DND-41 (cell line): ENCODE measurements around the gene SIGMAR1.

Source experiments
- ATAC-seq: fragments of 200-7000 bp; cut with Tn5 transposase; 3 replicates; pipeline ENCODE4 v1.9.1; 2021; ENCODE audit warnings: low read depth; ENCODE audit not compliant: insufficient read depth
- DNase-seq: peaks from one replicate; pipeline ENCODE4 v3.0.0-alpha.2; 2020
- H2AFZ ChIP-seq: 2 replicates; pipeline ENCODE4 v1.6.0; 2012; ENCODE audit warnings: low read depth, low read length
- H3K27ac ChIP-seq: 2 replicates; pipeline ENCODE4 v1.5.1; 2012; ENCODE audit warnings: low read length, inconsistent platforms
- H3K27me3 ChIP-seq: fragments of 200-600 bp; sonication (generic); 2 replicates; pipeline ENCODE4 v1.6.0; 2012; ENCODE audit warnings: low read length, mild to moderate bottlenecking, inconsistent platforms; ENCODE audit not compliant: insufficient read depth, poor library complexity
- H3K36me3 ChIP-seq: 2 replicates; pipeline ENCODE4 v1.5.1; 2012; ENCODE audit warnings: low read length, inconsistent platforms; ENCODE audit not compliant: insufficient read depth
- H3K4me1 ChIP-seq: 2 replicates; pipeline ENCODE4 v1.5.1; 2012; ENCODE audit warnings: mild to moderate bottlenecking, low read length; ENCODE audit not compliant: insufficient read depth
- H3K4me2 ChIP-seq: 2 replicates; pipeline ENCODE4 v1.6.0; 2012; ENCODE audit warnings: mild to moderate bottlenecking, moderate library complexity, low read length, inconsistent platforms; ENCODE audit not compliant: insufficient read depth
- H3K4me3 ChIP-seq, 2 experiments: fragments of 200-600 bp in 1 of 2; shearing (Covaris generic) in 1 of 2; 2 replicates each; pipeline ENCODE4 v1.5.1; 2012 to 2016; ENCODE audit warnings: inconsistent platforms in 2 of 2, low read length in 2 of 2, mild to moderate bottlenecking in 2 of 2, low read depth in 1 of 2, moderate library complexity in 1 of 2
- H3K79me2 ChIP-seq: 2 replicates; pipeline ENCODE4 v1.6.0; 2012; ENCODE audit warnings: low read length, inconsistent platforms; ENCODE audit not compliant: insufficient read depth
- H3K9ac ChIP-seq: 2 replicates; pipeline ENCODE4 v1.6.0; 2012; ENCODE audit warnings: low read depth, mild to moderate bottlenecking, inconsistent platforms, low read length, moderate library complexity
- H3K9me3 ChIP-seq: 2 replicates; pipeline ENCODE4 v1.5.1; 2012; ENCODE audit warnings: low read length, moderate library complexity, mild to moderate bottlenecking, inconsistent platforms; ENCODE audit not compliant: insufficient read depth, severe bottlenecking
- H4K20me1 ChIP-seq: 2 replicates; pipeline ENCODE4 v1.6.0; 2012; ENCODE audit warnings: low read length; ENCODE audit not compliant: insufficient read depth
- EZH2 ChIP-seq: IDR thresholded peaks from 3 replicates; pipeline ENCODE4 v1.6.1; 2012; ENCODE audit warnings: borderline replicate concordance, low read depth, mild to moderate bottlenecking, moderate library complexity, low read length, inconsistent platforms; ENCODE audit not compliant: severe bottlenecking
- TF ChIP-seq, protein P1 (sequence below): IDR thresholded peaks from 2 replicates; pipeline ENCODE4 v1.5.1; 2012; ENCODE audit warnings: borderline replicate concordance, low read length, moderate library complexity, mild to moderate bottlenecking; ENCODE audit not compliant: poor library complexity, severe bottlenecking; ENCODE audit errors: extremely low read depth

Gene SIGMAR1

DNA sequence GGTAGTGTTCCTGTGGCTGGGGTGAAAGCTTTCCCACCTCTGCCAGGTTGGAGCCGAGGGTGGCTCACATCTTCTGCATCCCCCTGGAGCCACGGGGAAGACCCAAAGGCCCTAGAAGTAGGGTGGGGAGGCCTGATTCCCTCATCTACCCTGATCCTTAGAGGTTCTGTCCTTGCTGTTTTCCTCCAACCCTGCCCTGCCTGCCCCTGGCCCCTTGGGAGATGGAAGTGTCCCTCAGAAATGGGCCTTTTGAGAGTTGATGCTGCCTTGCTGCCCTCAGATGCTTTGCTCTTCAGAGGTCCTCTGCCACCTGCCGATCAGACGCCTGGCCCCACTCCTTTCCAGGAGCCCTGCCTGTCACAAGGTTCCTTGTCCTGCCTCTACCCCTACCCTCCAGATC is 47.2 kb upstream of the SIGMAR1 start:
- no peaks in the 10 kb centered on the region for H3K4me1 ChIP-seq
- H3K27ac ChIP-seq: no peak overlapping the region
- TF ChIP-seq, protein P1, sequence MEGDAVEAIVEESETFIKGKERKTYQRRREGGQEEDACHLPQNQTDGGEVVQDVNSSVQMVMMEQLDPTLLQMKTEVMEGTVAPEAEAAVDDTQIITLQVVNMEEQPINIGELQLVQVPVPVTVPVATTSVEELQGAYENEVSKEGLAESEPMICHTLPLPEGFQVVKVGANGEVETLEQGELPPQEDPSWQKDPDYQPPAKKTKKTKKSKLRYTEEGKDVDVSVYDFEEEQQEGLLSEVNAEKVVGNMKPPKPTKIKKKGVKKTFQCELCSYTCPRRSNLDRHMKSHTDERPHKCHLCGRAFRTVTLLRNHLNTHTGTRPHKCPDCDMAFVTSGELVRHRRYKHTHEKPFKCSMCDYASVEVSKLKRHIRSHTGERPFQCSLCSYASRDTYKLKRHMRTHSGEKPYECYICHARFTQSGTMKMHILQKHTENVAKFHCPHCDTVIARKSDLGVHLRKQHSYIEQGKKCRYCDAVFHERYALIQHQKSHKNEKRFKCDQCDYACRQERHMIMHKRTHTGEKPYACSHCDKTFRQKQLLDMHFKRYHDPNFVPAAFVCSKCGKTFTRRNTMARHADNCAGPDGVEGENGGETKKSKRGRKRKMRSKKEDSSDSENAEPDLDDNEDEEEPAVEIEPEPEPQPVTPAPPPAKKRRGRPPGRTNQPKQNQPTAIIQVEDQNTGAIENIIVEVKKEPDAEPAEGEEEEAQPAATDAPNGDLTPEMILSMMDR: no peak
- TF ChIP-seq EZH2: no peak
- no peak for ATAC-seq
- no peak for DNase-seq
- H3K9ac ChIP-seq: no peak overlapping the region
- no peaks in the 10 kb centered on the region for H3K79me2 ChIP-seq
- no peak overlapping the region for H3K4me2 ChIP-seq
- no peak overlapping the region for H3K4me3 ChIP-seq
- H3K36me3 ChIP-seq: no peaks in the 10 kb centered on the region
- H4K20me1 ChIP-seq: no peaks in the 10 kb centered on the region
- no peaks in the 10 kb centered on the region for H3K9me3 ChIP-seq
- peaks cover 4% of the 10 kb centered on the region for H3K27me3 ChIP-seq
- no peak overlapping the region for H2AFZ ChIP-seq

DNA sequence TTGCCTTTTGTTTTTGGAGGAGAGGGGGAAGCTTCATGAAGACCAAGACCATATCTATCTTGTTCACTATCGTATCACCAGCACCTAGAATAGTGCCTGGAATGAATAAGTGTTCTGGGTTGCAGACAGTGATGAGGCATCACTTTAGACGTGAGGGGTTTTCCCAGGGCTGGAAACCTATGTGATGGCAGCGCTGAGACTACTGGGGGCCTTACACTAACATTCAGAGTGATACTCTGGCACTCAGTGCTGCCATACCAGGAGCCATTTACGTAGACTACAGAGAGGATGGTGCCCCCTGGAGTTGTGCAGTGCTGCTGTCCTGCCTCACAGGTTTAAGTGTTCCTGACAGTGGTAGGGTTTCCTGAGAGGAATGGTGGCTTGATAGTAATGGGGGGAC is 46.6 kb upstream of the SIGMAR1 start:
- Histone ChIP-seq H2AFZ (no peak overlapping the region), H3K9me3 (no peaks in the 10 kb centered on the region), H3K36me3 (no peaks in the 10 kb centered on the region), H3K27ac (no peak overlapping the region), H3K79me2 (no peaks in the 10 kb centered on the region), H3K4me1 (no peaks in the 10 kb centered on the region), H3K4me3 (no peak overlapping the region), H4K20me1 (no peaks in the 10 kb centered on the region), H3K27me3 (no peaks in the 10 kb centered on the region), H3K9ac (no peak overlapping the region), H3K4me2 (no peak overlapping the region)
- ATAC-seq: no peak
- TF ChIP-seq, protein P1: no peak
- no peak for TF ChIP-seq EZH2
- DNase-seq: no peak

DNA sequence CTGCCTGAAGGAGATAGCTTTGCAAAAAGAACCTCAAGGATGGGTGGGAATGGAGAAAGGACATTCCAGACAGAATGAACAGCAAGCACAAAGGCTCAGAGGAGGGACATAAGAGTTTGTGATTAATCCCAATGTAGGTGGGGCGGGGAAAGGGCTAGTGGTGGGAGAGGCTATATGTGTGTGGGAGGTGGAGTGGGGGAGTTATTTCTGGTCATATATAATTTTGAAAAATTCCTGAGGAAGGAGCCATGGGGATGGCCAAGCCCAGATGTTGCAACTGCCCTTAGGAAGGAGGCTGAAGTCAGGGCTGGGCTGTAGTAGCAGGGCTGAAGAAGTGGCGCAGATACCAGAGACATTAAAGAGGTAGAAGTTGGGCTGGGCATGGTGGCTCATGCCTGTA is 38.3 kb upstream of the SIGMAR1 start:
- Histone ChIP-seq H3K9me3 (no peaks in the 10 kb centered on the region), H3K27me3 (no peaks in the 10 kb centered on the region), H3K9ac (no peak overlapping the region), H3K4me3 (no peak overlapping the region), H4K20me1 (no peaks in the 10 kb centered on the region), H3K79me2 (no peaks in the 10 kb centered on the region), H3K4me1 (no peaks in the 10 kb centered on the region), H3K4me2 (no peak overlapping the region), H3K36me3 (no peaks in the 10 kb centered on the region), H3K27ac (no peak overlapping the region), H2AFZ (no peak overlapping the region)
- TF ChIP-seq, protein P1: no peak
- no peak for TF ChIP-seq EZH2
- ATAC-seq (no peak), DNase-seq (no peak)
